ENCODE results near the gene FREM2.

The FREM2 gene

GRCh38 chr13:38905861-38906260 lies 219.0 kb downstream of the FREM2 start:
- Histone ChIP-seq H3K9ac (ENCODE audit: low read depth, low read length) (no peak overlapping the region), H3K36me3 (ENCODE audit: insufficient read depth, low read depth, low read length) (no peaks in the 10 kb centered on the region), H3K27me3 (ENCODE audit: insufficient read depth, low read length) (no peaks in the 10 kb centered on the region), H3K27ac (ENCODE audit: low read length) (no peak overlapping the region), H3K9me3 (ENCODE audit: insufficient read depth, low read depth, low read length) (no peaks in the 10 kb centered on the region), H3K4me3 (ENCODE audit: low read length) (no peak overlapping the region), H3K4me1 (ENCODE audit: insufficient read depth, low read length) (no peaks in the 10 kb centered on the region)

DNA sequence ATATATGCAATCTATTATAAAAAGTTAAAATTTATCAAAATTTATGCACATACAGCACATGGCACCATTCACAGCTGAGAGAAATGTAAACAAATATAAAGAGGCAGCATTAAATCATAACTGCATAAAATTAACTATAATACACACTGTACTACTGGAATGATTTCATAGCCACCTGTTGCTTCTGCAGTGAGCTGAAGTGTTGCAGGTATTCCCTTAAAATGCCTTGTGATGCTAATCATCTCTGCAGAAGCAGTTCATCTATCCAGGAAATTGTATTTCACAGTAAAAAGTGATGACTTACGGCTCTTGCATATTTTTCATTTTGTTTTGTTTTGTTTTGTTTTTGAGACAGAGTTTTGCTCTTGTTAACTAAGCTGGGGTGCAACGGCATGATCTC lies 221.7 kb downstream of the FREM2 start:
- no peaks in the 10 kb centered on the region for H3K9me3 ChIP-seq (ENCODE audit: insufficient read depth, low read depth, low read length)
- no peaks in the 10 kb centered on the region for H3K36me3 ChIP-seq (ENCODE audit: insufficient read depth, low read depth, low read length)

GRCh38 chr13:38914070-38914469 lies 227.2 kb downstream of the FREM2 start:
- Histone ChIP-seq H3K27ac (ENCODE audit: low read length) (no peak overlapping the region), H3K4me3 (ENCODE audit: low read length) (no peak overlapping the region), H3K9ac (ENCODE audit: low read depth, low read length) (no peak overlapping the region), H3K27me3 (ENCODE audit: insufficient read depth, low read length) (no peaks in the 10 kb centered on the region), H3K36me3 (ENCODE audit: insufficient read depth, low read depth, low read length) (no peaks in the 10 kb centered on the region), H3K9me3 (ENCODE audit: insufficient read depth, low read depth, low read length) (no peaks in the 10 kb centered on the region), H3K4me1 (ENCODE audit: insufficient read depth, low read length) (no peaks in the 10 kb centered on the region)

More for the DNA sequence above, 221.7 kb downstream of the FREM2 start:
- Histone ChIP-seq H3K4me1 (ENCODE audit: insufficient read depth, low read length) (no peaks in the 10 kb centered on the region), H3K27ac (ENCODE audit: low read length) (no peak overlapping the region), H3K4me3 (ENCODE audit: low read length) (no peak overlapping the region), H3K27me3 (ENCODE audit: insufficient read depth, low read length) (no peaks in the 10 kb centered on the region), H3K9ac (ENCODE audit: low read depth, low read length) (no peak overlapping the region)

DNA sequence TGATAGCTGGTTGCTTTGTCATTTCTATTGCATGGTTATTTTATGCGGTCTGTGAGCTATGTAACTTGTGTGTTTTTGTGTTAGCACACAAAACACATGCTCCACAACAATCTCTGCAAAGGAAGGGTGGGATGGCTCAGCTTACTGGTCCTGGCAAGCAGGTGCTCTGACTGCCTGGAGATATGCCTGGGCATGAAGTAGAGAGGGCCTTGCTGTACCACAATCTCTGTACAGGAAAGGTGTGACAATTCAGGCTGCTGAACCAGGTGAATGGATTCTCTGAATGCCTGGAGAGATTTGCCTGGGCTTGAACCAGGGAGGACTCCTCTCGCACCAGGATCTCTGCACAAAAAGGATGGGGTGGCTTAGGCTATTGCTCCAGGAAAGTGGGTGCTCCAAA lies 234.2 kb downstream of the FREM2 start:
- no peaks in the 10 kb centered on the region for H3K9me3 ChIP-seq (ENCODE audit: insufficient read depth, low read depth, low read length)
- H3K36me3 ChIP-seq (ENCODE audit: insufficient read depth, low read depth, low read length), result no peaks in the 10 kb centered on the region
- no peak overlapping the region for H3K27ac ChIP-seq (ENCODE audit: low read length)
- no peak overlapping the region for H3K9ac ChIP-seq (ENCODE audit: low read depth, low read length)
- H3K27me3 ChIP-seq (ENCODE audit: insufficient read depth, low read length), result no peaks in the 10 kb centered on the region
- no peak overlapping the region for H3K4me3 ChIP-seq (ENCODE audit: low read length)
- no peaks in the 10 kb centered on the region for H3K4me1 ChIP-seq (ENCODE audit: insufficient read depth, low read length)

DNA sequence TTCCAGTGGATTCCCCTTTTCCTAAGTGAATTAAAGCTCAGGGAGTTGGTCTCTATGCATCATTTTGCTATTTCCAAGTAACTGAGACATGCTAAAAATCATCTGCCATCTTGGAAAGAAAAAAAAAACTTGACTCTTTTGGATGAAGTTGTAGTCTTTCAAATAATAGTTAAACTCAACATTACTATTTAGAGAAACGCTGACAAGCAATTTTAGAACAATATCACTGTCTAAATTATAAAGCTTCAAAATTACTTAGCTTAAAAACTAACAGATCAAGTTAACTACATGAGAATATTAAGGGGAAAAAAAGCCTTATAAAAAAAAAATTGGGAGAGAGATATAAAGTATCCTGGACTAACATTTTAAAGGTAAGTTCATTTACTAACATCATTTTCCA lies 235.3 kb downstream of the FREM2 start:
- no peaks in the 10 kb centered on the region for H3K9me3 ChIP-seq (ENCODE audit: insufficient read depth, low read depth, low read length)
- no peaks in the 10 kb centered on the region for H3K27me3 ChIP-seq (ENCODE audit: insufficient read depth, low read length)
- H3K36me3 ChIP-seq (ENCODE audit: insufficient read depth, low read depth, low read length), result no peaks in the 10 kb centered on the region
- no peak overlapping the region for H3K9ac ChIP-seq (ENCODE audit: low read depth, low read length)
- no peak overlapping the region for H3K4me3 ChIP-seq (ENCODE audit: low read length)
- H3K27ac ChIP-seq (ENCODE audit: low read length), result no peak overlapping the region
- H3K4me1 ChIP-seq (ENCODE audit: insufficient read depth, low read length), result no peaks in the 10 kb centered on the region

- H3K36me3 ChIP-seq (ENCODE audit: insufficient read depth, low read depth, low read length), result no peaks in the 10 kb centered on the region
- no peaks in the 10 kb centered on the region for H3K9me3 ChIP-seq (ENCODE audit: insufficient read depth, low read depth, low read length)
- H3K9ac ChIP-seq (ENCODE audit: low read depth, low read length), result no peak overlapping the region
- H3K27ac ChIP-seq (ENCODE audit: low read length), result no peak overlapping the region
- no peak overlapping the region for H3K4me3 ChIP-seq (ENCODE audit: low read length)
- peaks cover 4% of the 10 kb centered on the region; the same call in 1 of the 2 replicates for H3K4me1 ChIP-seq (ENCODE audit: insufficient read depth, low read length)
- H3K27me3 ChIP-seq (ENCODE audit: insufficient read depth, low read length), result no peaks in the 10 kb centered on the region
Measured at GRCh38 chr13:38933786-38934185, 246.9 kb downstream of the FREM2 start.

All from iPS-20b (cell line).